ENCODE measurements around the gene HLA-DMA. TPM values are rescaled to one million over a fixed set of nuclear protein-coding genes. Genes with fewer than 3 reads are reported as not detected.

The HLA-DMA gene
- total and polyA plus RNA-seq, 2 of the 13 experiments (the other 11 are each of a cell fraction or from before 2014, with no cell fraction given): 0.70 to 0.71 TPM

- TF ChIP-seq, protein P1, sequence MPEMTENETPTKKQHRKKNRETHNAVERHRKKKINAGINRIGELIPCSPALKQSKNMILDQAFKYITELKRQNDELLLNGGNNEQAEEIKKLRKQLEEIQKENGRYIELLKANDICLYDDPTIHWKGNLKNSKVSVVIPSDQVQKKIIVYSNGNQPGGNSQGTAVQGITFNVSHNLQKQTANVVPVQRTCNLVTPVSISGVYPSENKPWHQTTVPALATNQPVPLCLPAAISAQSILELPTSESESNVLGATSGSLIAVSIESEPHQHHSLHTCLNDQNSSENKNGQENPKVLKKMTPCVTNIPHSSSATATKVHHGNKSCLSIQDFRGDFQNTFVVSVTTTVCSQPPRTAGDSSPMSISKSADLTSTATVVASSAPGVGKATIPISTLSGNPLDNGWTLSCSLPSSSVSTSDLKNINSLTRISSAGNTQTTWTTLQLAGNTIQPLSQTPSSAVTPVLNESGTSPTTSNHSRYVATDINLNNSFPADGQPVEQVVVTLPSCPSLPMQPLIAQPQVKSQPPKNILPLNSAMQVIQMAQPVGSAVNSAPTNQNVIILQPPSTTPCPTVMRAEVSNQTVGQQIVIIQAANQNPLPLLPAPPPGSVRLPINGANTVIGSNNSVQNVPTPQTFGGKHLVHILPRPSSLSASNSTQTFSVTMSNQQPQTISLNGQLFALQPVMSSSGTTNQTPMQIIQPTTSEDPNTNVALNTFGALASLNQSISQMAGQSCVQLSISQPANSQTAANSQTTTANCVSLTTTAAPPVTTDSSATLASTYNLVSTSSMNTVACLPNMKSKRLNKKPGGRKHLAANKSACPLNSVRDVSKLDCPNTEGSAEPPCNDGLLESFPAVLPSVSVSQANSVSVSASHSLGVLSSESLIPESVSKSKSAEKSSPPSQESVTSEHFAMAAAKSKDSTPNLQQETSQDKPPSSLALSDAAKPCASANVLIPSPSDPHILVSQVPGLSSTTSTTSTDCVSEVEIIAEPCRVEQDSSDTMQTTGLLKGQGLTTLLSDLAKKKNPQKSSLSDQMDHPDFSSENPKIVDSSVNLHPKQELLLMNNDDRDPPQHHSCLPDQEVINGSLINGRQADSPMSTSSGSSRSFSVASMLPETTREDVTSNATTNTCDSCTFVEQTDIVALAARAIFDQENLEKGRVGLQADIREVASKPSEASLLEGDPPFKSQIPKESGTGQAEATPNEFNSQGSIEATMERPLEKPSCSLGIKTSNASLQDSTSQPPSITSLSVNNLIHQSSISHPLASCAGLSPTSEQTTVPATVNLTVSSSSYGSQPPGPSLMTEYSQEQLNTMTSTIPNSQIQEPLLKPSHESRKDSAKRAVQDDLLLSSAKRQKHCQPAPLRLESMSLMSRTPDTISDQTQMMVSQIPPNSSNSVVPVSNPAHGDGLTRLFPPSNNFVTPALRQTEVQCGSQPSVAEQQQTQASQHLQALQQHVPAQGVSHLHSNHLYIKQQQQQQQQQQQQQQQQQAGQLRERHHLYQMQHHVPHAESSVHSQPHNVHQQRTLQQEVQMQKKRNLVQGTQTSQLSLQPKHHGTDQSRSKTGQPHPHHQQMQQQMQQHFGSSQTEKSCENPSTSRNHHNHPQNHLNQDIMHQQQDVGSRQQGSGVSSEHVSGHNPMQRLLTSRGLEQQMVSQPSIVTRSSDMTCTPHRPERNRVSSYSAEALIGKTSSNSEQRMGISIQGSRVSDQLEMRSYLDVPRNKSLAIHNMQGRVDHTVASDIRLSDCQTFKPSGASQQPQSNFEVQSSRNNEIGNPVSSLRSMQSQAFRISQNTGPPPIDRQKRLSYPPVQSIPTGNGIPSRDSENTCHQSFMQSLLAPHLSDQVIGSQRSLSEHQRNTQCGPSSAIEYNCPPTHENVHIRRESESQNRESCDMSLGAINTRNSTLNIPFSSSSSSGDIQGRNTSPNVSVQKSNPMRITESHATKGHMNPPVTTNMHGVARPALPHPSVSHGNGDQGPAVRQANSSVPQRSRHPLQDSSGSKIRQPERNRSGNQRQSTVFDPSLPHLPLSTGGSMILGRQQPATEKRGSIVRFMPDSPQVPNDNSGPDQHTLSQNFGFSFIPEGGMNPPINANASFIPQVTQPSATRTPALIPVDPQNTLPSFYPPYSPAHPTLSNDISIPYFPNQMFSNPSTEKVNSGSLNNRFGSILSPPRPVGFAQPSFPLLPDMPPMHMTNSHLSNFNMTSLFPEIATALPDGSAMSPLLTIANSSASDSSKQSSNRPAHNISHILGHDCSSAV (CRISPR knock-in tag; IDR thresholded peaks at IDR 0.05; ENCODE audit: borderline replicate concordance): no peak
- TF ChIP-seq FUBP1 (CRISPR knock-in tag; IDR thresholded peaks at IDR 0.05; ENCODE audit: borderline replicate concordance): no peak
- TF ChIP-seq ZNF10 (CRISPR knock-in tag; IDR thresholded peaks at IDR 0.05; ENCODE audit: borderline replicate concordance, low read depth): no peak
- TF ChIP-seq PRDM15 (CRISPR knock-in tag; IDR thresholded peaks at IDR 0.05): no peak
- TF ChIP-seq KDM5A (IDR thresholded peaks at IDR 0.05; ENCODE audit: borderline replicate concordance, low read length): no peak
- no peak for TF ChIP-seq CEBPB (IDR thresholded peaks at IDR 0.05; ENCODE audit: borderline replicate concordance, low read depth, low read length)
- TF ChIP-seq ZNF879 (CRISPR knock-in tag; IDR thresholded peaks at IDR 0.05): no peak
- TF ChIP-seq HMGA1 (CRISPR knock-in tag; conservative IDR thresholded peaks at IDR 0.05): no peak
- TF ChIP-seq, protein P2, sequence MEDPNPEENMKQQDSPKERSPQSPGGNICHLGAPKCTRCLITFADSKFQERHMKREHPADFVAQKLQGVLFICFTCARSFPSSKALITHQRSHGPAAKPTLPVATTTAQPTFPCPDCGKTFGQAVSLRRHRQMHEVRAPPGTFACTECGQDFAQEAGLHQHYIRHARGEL (CRISPR knock-in tag; IDR thresholded peaks at IDR 0.05): no peak
- no peak for TF ChIP-seq ZNF75D (CRISPR knock-in tag; IDR thresholded peaks at IDR 0.05; ENCODE audit: borderline replicate concordance)
- 0 out of 2 replicates have a peak, but pooled peaks have one; percentile 17 for TF ChIP-seq ZNF17 (CRISPR knock-in tag; IDR thresholded peaks at IDR 0.05)
- TF ChIP-seq ZNF432 (CRISPR knock-in tag; IDR thresholded peaks at IDR 0.05; ENCODE audit: borderline replicate concordance): no peak
- peak; percentile 27; the same call in 1 of the 2 replicates for TF ChIP-seq FOXK1 (CRISPR knock-in tag; IDR thresholded peaks at IDR 0.05; ENCODE audit: borderline replicate concordance, low read depth)
- TF ChIP-seq ZBTB42 (CRISPR knock-in tag; IDR thresholded peaks at IDR 0.05): 0 out of 2 replicates have a peak, but pooled peaks have one; percentile 5
Measured at GRCh38 chr6:32970413-32971241, 17.7 kb upstream of the HLA-DMA start (continued).
